ENCODE data around the gene TNK2. TPM values are rescaled to one million over a fixed set of nuclear protein-coding genes. Genes with fewer than 3 reads are reported as not detected.

TNK2 gene
- total and polyA plus RNA-seq, 2 of the 13 experiments (the other 11 are each of a cell fraction or from before 2014, with no cell fraction given): 4.6 to 5.8 TPM

GRCh38 chr3:195847055-195847950, 61.0 kb downstream of the TNK2 start (continued):
- TF ChIP-seq ISX (CRISPR knock-in tag; conservative IDR thresholded peaks at IDR 0.05): no peak
- no peak for TF ChIP-seq YY1 (IDR thresholded peaks at IDR 0.05; ENCODE audit: insufficient read depth, insufficient replicate concordance, low read depth, low read length)
- TF ChIP-seq ZNF331 (CRISPR knock-in tag; IDR thresholded peaks at IDR 0.05): no peak; the same call in 1 of the 2 replicates
- TF ChIP-seq PHB2 (IDR thresholded peaks at IDR 0.05; ENCODE audit: partially characterized antibody): no peak
- TF ChIP-seq U2AF1 (optimal IDR thresholded peaks at IDR 0.05; ENCODE audit: low read depth, low read length): no peak
- no peak for TF ChIP-seq ETV6 (CRISPR knock-in tag; conservative IDR thresholded peaks at IDR 0.05)
- peak; percentile 34; the same call in 1 of the 2 replicates for TF ChIP-seq ARID5B (CRISPR knock-in tag; IDR thresholded peaks at IDR 0.05)
- no peak for TF ChIP-seq UBTF (CRISPR knock-in tag; IDR thresholded peaks at IDR 0.05)
- TF ChIP-seq RFX1 (IDR thresholded peaks at IDR 0.05): no peak
- no peak for TF ChIP-seq BCLAF1 (IDR thresholded peaks at IDR 0.05)
- TF ChIP-seq POLR2G (IDR thresholded peaks at IDR 0.05; ENCODE audit: low read depth, low read length): no peak
- TF ChIP-seq ZNF570 (CRISPR knock-in tag; IDR thresholded peaks at IDR 0.05; ENCODE audit: borderline replicate concordance): no peak
- TF ChIP-seq ZNF260 (CRISPR knock-in tag; IDR thresholded peaks at IDR 0.05; ENCODE audit: borderline replicate concordance, low read depth): no peak
- TF ChIP-seq ZNF253 (CRISPR knock-in tag; IDR thresholded peaks at IDR 0.05; ENCODE audit: borderline replicate concordance): no peak
- TF ChIP-seq CEBPB (IDR thresholded peaks at IDR 0.05; ENCODE audit: borderline replicate concordance, low read depth, low read length): peak; percentile 30; the same call in 1 of the 2 replicates
- TF ChIP-seq CHCHD3 (CRISPR knock-in tag; IDR thresholded peaks at IDR 0.05): no peak
- peak; percentile 99 for TF ChIP-seq RARA (CRISPR knock-in tag; IDR thresholded peaks at IDR 0.05)
- no peak for TF ChIP-seq GMEB2 (CRISPR knock-in tag; IDR thresholded peaks at IDR 0.05; ENCODE audit: low read depth)
- TF ChIP-seq MLLT10 (CRISPR knock-in tag; IDR thresholded peaks at IDR 0.05): no peak
